H9 (cell line): ENCODE measurements around the gene HPGDS. TPM values are rescaled to one million over a fixed set of nuclear protein-coding genes. Genes with fewer than 3 reads are reported as not detected.

Experiments
- DNase-seq: peaks from one replicate; pipeline ENCODE4 v3.0.0-alpha.2; 2017
- H2AFZ ChIP-seq: one replicate; pipeline ENCODE4 v1.6.1; 2013; ENCODE audit warnings: mild to moderate bottlenecking, low read length, control low read depth, moderate library complexity
- H2AK5ac ChIP-seq: 2 replicates; pipeline ENCODE4 v1.6.1; 2013; ENCODE audit warnings: low read length, control low read depth, mixed read lengths; ENCODE audit not compliant: insufficient read length
- H2BK120ac ChIP-seq: one replicate; pipeline ENCODE4 v1.6.1; 2013; ENCODE audit warnings: low read depth, mild to moderate bottlenecking, low read length, control low read depth, inconsistent platforms; ENCODE audit not compliant: poor library complexity, severe bottlenecking
- H2BK12ac ChIP-seq: 2 replicates; pipeline ENCODE4 v1.6.1; 2013; ENCODE audit warnings: low read length, control low read depth, mixed read lengths, low read depth; ENCODE audit not compliant: insufficient read length
- H2BK15ac ChIP-seq: 2 replicates; pipeline ENCODE4 v1.6.1; 2013; ENCODE audit warnings: low read depth, low read length, control low read depth
- H2BK20ac ChIP-seq: one replicate; pipeline ENCODE4 v1.6.1; 2013; ENCODE audit warnings: low read depth, mild to moderate bottlenecking, low read length, control low read depth, inconsistent platforms; ENCODE audit not compliant: poor library complexity, severe bottlenecking
- H2BK5ac ChIP-seq: 2 replicates; pipeline ENCODE4 v1.6.1; 2013; ENCODE audit warnings: low read length, control low read depth, mixed read lengths; ENCODE audit not compliant: insufficient read length
- H3K14ac ChIP-seq: 2 replicates; pipeline ENCODE4 v1.6.1; 2013; ENCODE audit warnings: low read length, control low read depth; ENCODE audit not compliant: insufficient read depth
- H3K18ac ChIP-seq: 2 replicates; pipeline ENCODE4 v1.6.1; 2013; ENCODE audit warnings: low read depth, mild to moderate bottlenecking, mixed read lengths, low read length, control low read depth; ENCODE audit not compliant: insufficient read length
- H3K23ac ChIP-seq: 2 replicates; pipeline ENCODE4 v1.6.1; 2013; ENCODE audit warnings: low read length, control low read depth, mixed read lengths, low read depth; ENCODE audit not compliant: insufficient read length
- H3K23me2 ChIP-seq: 2 replicates; pipeline ENCODE4 v1.6.1; 2013; ENCODE audit warnings: low read depth, mild to moderate bottlenecking, mixed read lengths, low read length, control low read depth; ENCODE audit not compliant: insufficient read length, poor library complexity, severe bottlenecking
- H3K27ac ChIP-seq: 2 replicates; pipeline ENCODE4 v1.5.1; 2013; ENCODE audit warnings: low read length, control low read depth, mixed read lengths, low read depth; ENCODE audit not compliant: insufficient read length
- H3K27me3 ChIP-seq: 2 replicates; pipeline ENCODE4 v1.6.1; 2013; ENCODE audit warnings: low read length, control low read depth, inconsistent platforms; ENCODE audit not compliant: insufficient read depth
- H3K4ac ChIP-seq: 2 replicates; pipeline ENCODE4 v1.6.1; 2013; ENCODE audit warnings: low read depth, mild to moderate bottlenecking, control low read depth, inconsistent platforms, low read length, moderate library complexity
- H3K4me1 ChIP-seq: 2 replicates; pipeline ENCODE4 v1.6.1; 2013; ENCODE audit warnings: low read length, control low read depth, inconsistent platforms; ENCODE audit not compliant: insufficient read depth
- H3K4me2 ChIP-seq: 2 replicates; pipeline ENCODE4 v1.6.1; 2013; ENCODE audit warnings: low read length, control low read depth, mixed read lengths; ENCODE audit not compliant: insufficient read length, insufficient read depth
- H3K56ac ChIP-seq: 2 replicates; pipeline ENCODE4 v1.6.1; 2013; ENCODE audit warnings: low read depth, mild to moderate bottlenecking, mixed read lengths, low read length, control low read depth; ENCODE audit not compliant: insufficient read length
- H3K79me1 ChIP-seq: 2 replicates; pipeline ENCODE4 v1.6.1; 2013; ENCODE audit warnings: low read depth, mild to moderate bottlenecking, moderate library complexity, low read length, control low read depth, inconsistent platforms; ENCODE audit not compliant: insufficient read depth, poor library complexity, severe bottlenecking
- H3K79me2 ChIP-seq: 2 replicates; pipeline ENCODE4 v1.6.1; 2013; ENCODE audit warnings: low read length, control low read depth, inconsistent platforms; ENCODE audit not compliant: insufficient read depth
- H3K9ac ChIP-seq: 2 replicates; pipeline ENCODE4 v1.6.1; 2013; ENCODE audit warnings: low read length, control low read depth, mixed read lengths; ENCODE audit not compliant: insufficient read length; ENCODE audit errors: extremely low read depth
- H3K9me3 ChIP-seq: one replicate; pipeline ENCODE4 v1.6.1; 2013; ENCODE audit warnings: low read depth, low read length, inconsistent platforms; ENCODE audit not compliant: control insufficient read depth
- H3T11ph ChIP-seq: one replicate; pipeline ENCODE4 v1.6.1; 2013; ENCODE audit warnings: mild to moderate bottlenecking, low read length, control low read depth, inconsistent platforms
- H4K20me1 ChIP-seq: one replicate; pipeline ENCODE4 v1.6.1; 2013; ENCODE audit not compliant: control insufficient read depth, insufficient read length, insufficient read depth
- H4K5ac ChIP-seq: 2 replicates; pipeline ENCODE4 v1.6.1; 2013; ENCODE audit warnings: low read depth, mild to moderate bottlenecking, mixed read lengths, low read length, control low read depth; ENCODE audit not compliant: insufficient read length
- H4K8ac ChIP-seq: replicated peaks from 2 replicates; pipeline ENCODE4 v1.6.1; 2013; ENCODE audit warnings: low read length, control low read depth, mixed read lengths, low read depth; ENCODE audit not compliant: insufficient read length
- H4K91ac ChIP-seq: 2 replicates; pipeline ENCODE4 v1.6.1; 2013; ENCODE audit warnings: low read depth, mild to moderate bottlenecking, moderate library complexity, mixed read lengths, low read length, control low read depth; ENCODE audit not compliant: insufficient read length
- H3K27ac Mint-ChIP-seq, 3 experiments: 2 replicates in 2 of 3; 3 replicates in 1 of 3; pipeline ENCODE4 v1.8.0; 2020 to 2021; ENCODE audit warnings: mixed read lengths in 3 of 3, mild to moderate bottlenecking in 1 of 3, moderate library complexity in 1 of 3
- H3K27me3 Mint-ChIP-seq: 2 replicates; pipeline ENCODE4 v1.8.0; 2021; ENCODE audit warnings: low read depth, mild to moderate bottlenecking, moderate library complexity, mixed read lengths
- H3K36me3 Mint-ChIP-seq, 3 experiments: 2 replicates in 2 of 3; 3 replicates in 1 of 3; pipeline ENCODE4 v1.8.0; 2020 to 2021; ENCODE audit warnings: low read depth in 3 of 3, mixed read lengths in 3 of 3; ENCODE audit not compliant: insufficient read depth in 1 of 3
- H3K4me1 Mint-ChIP-seq, 2 experiments: 2 replicates each; pipeline ENCODE4 v1.8.0; 2020; ENCODE audit warnings: mixed read lengths in 2 of 2
- H3K4me3 Mint-ChIP-seq, 2 experiments: 2 replicates in 1 of 2; 3 replicates in 1 of 2; pipeline ENCODE4 v1.8.0; 2020 to 2021; ENCODE audit warnings: mild to moderate bottlenecking in 2 of 2, mixed read lengths in 2 of 2, moderate library complexity in 1 of 2
- H3K9me3 Mint-ChIP-seq, 2 experiments: 2 replicates in 1 of 2; 3 replicates in 1 of 2; pipeline ENCODE4 v1.8.0; 2020; ENCODE audit warnings: mild to moderate bottlenecking in 2 of 2, mixed read lengths in 2 of 2, moderate library complexity in 1 of 2
- CTCF ChIP-seq: fragments of 200-600 bp; sonication (generic); conservative IDR thresholded peaks from 3 replicates; pipeline ENCODE4 v1.8.0; 2021; ENCODE audit warnings: antibody characterized with exemption, mild to moderate bottlenecking
- WGBS: extraction: QIAGEN DNeasy Blood & Tissue Kit; methylation state at CpG from one replicate; pipeline ENCODE4 v1.1.7; 2013; ENCODE audit warnings: missing lambda C conversion rate, low lambda C conversion rate, mixed read lengths; ENCODE audit not compliant: insufficient read length; ENCODE audit errors: extremely low coverage; 5-methylcytosine and 5-hydroxymethylcytosine counted together
- total RNA-seq: library from RNA; stranded (reverse); gene quantifications from 2 replicates; pipeline ENCODE4 v1.2.1, GENCODE V29; 2021

Gene HPGDS
- total RNA-seq, 1 experiment from 2014 or later = not detected

- Histone ChIP-seq H4K91ac (no peak overlapping the region), H3K14ac (no peak overlapping the region), H2BK15ac (no peak overlapping the region), H3K18ac (no peak overlapping the region), H3K4ac (no peak overlapping the region), H3K4me2 (no peak overlapping the region), H2BK20ac (no peak overlapping the region), H4K20me1 (no peaks in the 10 kb centered on the region), H3K4me1 (no peaks in the 10 kb centered on the region), H3K23me2 (no peaks in the 10 kb centered on the region), H3K9me3 (no peaks in the 10 kb centered on the region), H3T11ph (no peak overlapping the region), H3K79me2 (no peaks in the 10 kb centered on the region), H2AFZ (no peak overlapping the region), H3K27me3 (no peaks in the 10 kb centered on the region), H3K9ac (no peak overlapping the region), H2BK120ac (no peak overlapping the region), H4K5ac (no peak overlapping the region), H2AK5ac (no peak overlapping the region), H2BK5ac (no peak overlapping the region), H3K56ac (no peak overlapping the region), H3K79me1 (no peaks in the 10 kb centered on the region), H2BK12ac (no peak overlapping the region), H3K27ac (no peak overlapping the region), H4K8ac (no peak overlapping the region), H3K23ac (no peak overlapping the region)
- H3K9me3 Mint-ChIP-seq = no peaks in the 10 kb centered on the region
- peaks cover 14 to 50% (median 42%) of the 10 kb centered on the region in 3 experiments; a peak in 6 of 7 replicates for H3K36me3 Mint-ChIP-seq
- WGBS = no CpG with 5 or more reads among the region's 3 CpGs
- H3K4me1 Mint-ChIP-seq = no peaks in the 10 kb centered on the region
- no peak overlapping the region for H3K4me3 Mint-ChIP-seq
- TF ChIP-seq CTCF = no peak
- H3K27me3 Mint-ChIP-seq = no peaks in the 10 kb centered on the region
- H3K27ac Mint-ChIP-seq = no peak overlapping the region
- DNase-seq = no peak
Observed at GRCh38 chr4:94253036-94253435, 89.6 kb downstream of the HPGDS start.
